Kidney epithelial cell (primary cell): ENCODE measurements around the gene FBXO2. TPM values are rescaled to one million over a fixed set of nuclear protein-coding genes. Genes with fewer than 3 reads are reported as not detected.
A peak's percentile ranks its signal among the peaks of the same experiment; 100 is the strongest.

Experiments used
- DNase-seq: peaks from one replicate; pipeline ENCODE4 v3.0.0-alpha.2; 2010; ENCODE audit warnings: low read depth
- H3K27me3 ChIP-seq: 2 replicates; pipeline ENCODE4 v1.6.0; 2011; ENCODE audit warnings: low read length; ENCODE audit not compliant: control insufficient read depth, insufficient read depth
- H3K36me3 ChIP-seq: 2 replicates; pipeline ENCODE4 v1.5.1; 2011; ENCODE audit warnings: low read length; ENCODE audit not compliant: control insufficient read depth, insufficient read depth
- H3K4me3 ChIP-seq: 2 replicates; pipeline ENCODE4 v1.5.1; 2011; ENCODE audit warnings: low read depth, mild to moderate bottlenecking, control low read depth, low read length
- total RNA-seq: library from RNA; depleted of rRNA; stranded (reverse); fragments of >200 nt; gene quantifications from 2 replicates; pipeline ENCODE4 v1.2.3, GENCODE V29; 2015
- TF ChIP-seq, protein P1 (sequence below): IDR thresholded peaks from 2 replicates; pipeline ENCODE4 v1.5.1; 2011; ENCODE audit warnings: mild to moderate bottlenecking, moderate library complexity, low read length, control low read depth, inconsistent platforms; ENCODE audit not compliant: insufficient read depth, poor library complexity, severe bottlenecking

Gene FBXO2
- total RNA-seq, 1 donor from 2014 or later: 3.0 TPM

- TF ChIP-seq, protein P1, sequence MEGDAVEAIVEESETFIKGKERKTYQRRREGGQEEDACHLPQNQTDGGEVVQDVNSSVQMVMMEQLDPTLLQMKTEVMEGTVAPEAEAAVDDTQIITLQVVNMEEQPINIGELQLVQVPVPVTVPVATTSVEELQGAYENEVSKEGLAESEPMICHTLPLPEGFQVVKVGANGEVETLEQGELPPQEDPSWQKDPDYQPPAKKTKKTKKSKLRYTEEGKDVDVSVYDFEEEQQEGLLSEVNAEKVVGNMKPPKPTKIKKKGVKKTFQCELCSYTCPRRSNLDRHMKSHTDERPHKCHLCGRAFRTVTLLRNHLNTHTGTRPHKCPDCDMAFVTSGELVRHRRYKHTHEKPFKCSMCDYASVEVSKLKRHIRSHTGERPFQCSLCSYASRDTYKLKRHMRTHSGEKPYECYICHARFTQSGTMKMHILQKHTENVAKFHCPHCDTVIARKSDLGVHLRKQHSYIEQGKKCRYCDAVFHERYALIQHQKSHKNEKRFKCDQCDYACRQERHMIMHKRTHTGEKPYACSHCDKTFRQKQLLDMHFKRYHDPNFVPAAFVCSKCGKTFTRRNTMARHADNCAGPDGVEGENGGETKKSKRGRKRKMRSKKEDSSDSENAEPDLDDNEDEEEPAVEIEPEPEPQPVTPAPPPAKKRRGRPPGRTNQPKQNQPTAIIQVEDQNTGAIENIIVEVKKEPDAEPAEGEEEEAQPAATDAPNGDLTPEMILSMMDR: no peak
- no peak for DNase-seq
- Histone ChIP-seq H3K36me3 (peaks cover 3% of the 10 kb centered on the region), H3K27me3 (no peaks in the 10 kb centered on the region), H3K4me3 (no peak overlapping the region)
Observed at GRCh38 chr1:11671544-11672286, 17.5 kb upstream of the FBXO2 start.

DNA sequence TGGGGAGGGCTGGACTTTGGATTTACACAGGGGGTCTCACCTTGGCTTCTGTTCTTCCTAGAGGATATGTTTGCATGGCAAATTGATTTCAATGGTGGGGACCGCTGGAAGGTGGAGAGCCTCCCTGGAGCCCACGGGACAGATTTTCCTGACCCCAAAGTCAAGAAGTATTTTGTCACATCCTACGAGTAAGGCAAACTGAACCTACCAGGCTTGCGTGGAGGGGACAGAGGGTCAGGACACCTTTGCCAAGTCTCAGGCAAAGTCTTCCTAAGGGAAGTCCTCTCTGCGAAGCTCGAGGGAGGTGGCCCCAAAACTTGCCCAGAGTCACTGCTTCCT is 16.9 kb upstream of the FBXO2 start:
- H3K36me3 ChIP-seq: peaks cover 3% of the 10 kb centered on the region
- TF ChIP-seq, protein P1: no peak
- H3K4me3 ChIP-seq: no peak overlapping the region
- DNase-seq: no peak
- H3K27me3 ChIP-seq: no peaks in the 10 kb centered on the region

- TF ChIP-seq, protein P1: no peak
- DNase-seq: no peak
- H3K36me3 ChIP-seq: peaks cover 3% of the 10 kb centered on the region
- no peak overlapping the region for H3K4me3 ChIP-seq
- H3K27me3 ChIP-seq: no peaks in the 10 kb centered on the region
Observed at GRCh38 chr1:11670747-11671146, 16.5 kb upstream of the FBXO2 start.

DNA sequence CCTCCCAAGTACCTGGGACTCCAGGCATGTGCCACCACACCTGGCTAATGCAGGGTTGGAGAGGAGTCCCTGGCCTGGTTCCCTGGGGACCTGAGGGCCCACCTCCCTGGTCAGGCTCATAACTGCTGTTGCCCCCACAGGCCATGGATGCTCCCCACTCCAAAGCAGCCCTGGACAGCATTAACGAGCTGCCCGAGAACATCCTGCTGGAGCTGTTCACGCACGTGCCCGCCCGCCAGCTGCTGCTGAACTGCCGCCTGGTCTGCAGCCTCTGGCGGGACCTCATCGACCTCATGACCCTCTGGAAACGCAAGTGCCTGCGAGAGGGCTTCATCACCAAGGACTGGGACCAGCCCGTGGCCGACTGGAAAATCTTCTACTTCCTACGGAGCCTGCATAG is 14.3 kb upstream of the FBXO2 start:
- Histone ChIP-seq H3K4me3 (no peak overlapping the region), H3K27me3 (no peaks in the 10 kb centered on the region), H3K36me3 (peaks cover 1% of the 10 kb centered on the region)
- TF ChIP-seq, protein P1: no peak
- DNase-seq: no peak

- DNase-seq: no peak
- Histone ChIP-seq H3K4me3 (peak overlapping the region; percentile 50), H3K27me3 (no peaks in the 10 kb centered on the region), H3K36me3 (no peaks in the 10 kb centered on the region)
- TF ChIP-seq, protein P1: no peak
Observed at GRCh38 chr1:11664336-11665065, 10.3 kb upstream of the FBXO2 start.
